ENCODE data around the gene CENPW.

DNA sequence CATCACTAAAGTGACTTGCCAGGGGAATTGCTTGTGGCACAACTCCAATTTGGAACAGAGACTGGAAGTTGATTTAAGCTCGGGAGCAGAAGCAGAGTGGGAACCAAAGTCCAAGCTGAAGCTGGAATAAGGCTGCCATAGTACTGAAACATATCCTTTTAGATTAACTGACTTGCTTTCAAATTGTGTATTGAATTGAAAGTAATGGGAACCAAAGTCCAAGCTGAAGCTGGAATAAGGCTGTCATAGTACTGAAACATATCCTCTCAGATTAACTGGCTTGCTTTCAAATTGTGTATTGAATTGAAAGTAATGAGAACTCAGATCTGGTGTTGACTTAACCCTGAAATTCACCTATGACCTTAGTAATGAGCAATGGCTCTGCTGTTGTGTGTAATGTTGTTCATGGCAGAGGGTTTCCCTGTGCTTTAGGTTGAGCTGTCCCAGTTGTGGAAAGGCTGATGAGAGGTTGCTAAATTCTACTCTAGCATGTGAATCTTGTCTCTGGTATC, 40.2 kb downstream of the CENPW start:
- no peak for TF ChIP-seq POLR2AphosphoS5 (IDR thresholded peaks at IDR 0.05; ENCODE audit: low read depth, low read length)
- TF ChIP-seq, protein P1, sequence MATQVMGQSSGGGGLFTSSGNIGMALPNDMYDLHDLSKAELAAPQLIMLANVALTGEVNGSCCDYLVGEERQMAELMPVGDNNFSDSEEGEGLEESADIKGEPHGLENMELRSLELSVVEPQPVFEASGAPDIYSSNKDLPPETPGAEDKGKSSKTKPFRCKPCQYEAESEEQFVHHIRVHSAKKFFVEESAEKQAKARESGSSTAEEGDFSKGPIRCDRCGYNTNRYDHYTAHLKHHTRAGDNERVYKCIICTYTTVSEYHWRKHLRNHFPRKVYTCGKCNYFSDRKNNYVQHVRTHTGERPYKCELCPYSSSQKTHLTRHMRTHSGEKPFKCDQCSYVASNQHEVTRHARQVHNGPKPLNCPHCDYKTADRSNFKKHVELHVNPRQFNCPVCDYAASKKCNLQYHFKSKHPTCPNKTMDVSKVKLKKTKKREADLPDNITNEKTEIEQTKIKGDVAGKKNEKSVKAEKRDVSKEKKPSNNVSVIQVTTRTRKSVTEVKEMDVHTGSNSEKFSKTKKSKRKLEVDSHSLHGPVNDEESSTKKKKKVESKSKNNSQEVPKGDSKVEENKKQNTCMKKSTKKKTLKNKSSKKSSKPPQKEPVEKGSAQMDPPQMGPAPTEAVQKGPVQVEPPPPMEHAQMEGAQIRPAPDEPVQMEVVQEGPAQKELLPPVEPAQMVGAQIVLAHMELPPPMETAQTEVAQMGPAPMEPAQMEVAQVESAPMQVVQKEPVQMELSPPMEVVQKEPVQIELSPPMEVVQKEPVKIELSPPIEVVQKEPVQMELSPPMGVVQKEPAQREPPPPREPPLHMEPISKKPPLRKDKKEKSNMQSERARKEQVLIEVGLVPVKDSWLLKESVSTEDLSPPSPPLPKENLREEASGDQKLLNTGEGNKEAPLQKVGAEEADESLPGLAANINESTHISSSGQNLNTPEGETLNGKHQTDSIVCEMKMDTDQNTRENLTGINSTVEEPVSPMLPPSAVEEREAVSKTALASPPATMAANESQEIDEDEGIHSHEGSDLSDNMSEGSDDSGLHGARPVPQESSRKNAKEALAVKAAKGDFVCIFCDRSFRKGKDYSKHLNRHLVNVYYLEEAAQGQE (IDR thresholded peaks at IDR 0.05; ENCODE audit: insufficient read depth in 1 of 2, low read depth in 2 of 2, low read length in 2 of 2) = no peak
